ENCODE results near the gene PNLIPRP2. TPM values are rescaled to one million over a fixed set of nuclear protein-coding genes. Genes with fewer than 3 reads are reported as not detected.

PNLIPRP2 gene
- total and polyA plus RNA-seq, 8 donors, result not detected

GRCh38 chr10:116613471-116613870 lies 7.3 kb upstream of the PNLIPRP2 start:
- DNase-seq, result no peak
- ATAC-seq, result no peak
- Histone ChIP-seq H3K27ac (no peak overlapping the region), H3K4me1 (no peaks in the 10 kb centered on the region), H3K9me3 (no peaks in the 10 kb centered on the region), H3K36me3 (no peaks in the 10 kb centered on the region), H3K27me3 (peaks cover 0 to 26% of the 10 kb centered on the region in 2 donors), H3K4me3 (no peak overlapping the region)
- intact Hi-C loops (cut with DNase I), result no loop called here
- TF ChIP-seq, protein P1, sequence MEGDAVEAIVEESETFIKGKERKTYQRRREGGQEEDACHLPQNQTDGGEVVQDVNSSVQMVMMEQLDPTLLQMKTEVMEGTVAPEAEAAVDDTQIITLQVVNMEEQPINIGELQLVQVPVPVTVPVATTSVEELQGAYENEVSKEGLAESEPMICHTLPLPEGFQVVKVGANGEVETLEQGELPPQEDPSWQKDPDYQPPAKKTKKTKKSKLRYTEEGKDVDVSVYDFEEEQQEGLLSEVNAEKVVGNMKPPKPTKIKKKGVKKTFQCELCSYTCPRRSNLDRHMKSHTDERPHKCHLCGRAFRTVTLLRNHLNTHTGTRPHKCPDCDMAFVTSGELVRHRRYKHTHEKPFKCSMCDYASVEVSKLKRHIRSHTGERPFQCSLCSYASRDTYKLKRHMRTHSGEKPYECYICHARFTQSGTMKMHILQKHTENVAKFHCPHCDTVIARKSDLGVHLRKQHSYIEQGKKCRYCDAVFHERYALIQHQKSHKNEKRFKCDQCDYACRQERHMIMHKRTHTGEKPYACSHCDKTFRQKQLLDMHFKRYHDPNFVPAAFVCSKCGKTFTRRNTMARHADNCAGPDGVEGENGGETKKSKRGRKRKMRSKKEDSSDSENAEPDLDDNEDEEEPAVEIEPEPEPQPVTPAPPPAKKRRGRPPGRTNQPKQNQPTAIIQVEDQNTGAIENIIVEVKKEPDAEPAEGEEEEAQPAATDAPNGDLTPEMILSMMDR (IDR thresholded peaks at IDR 0.05), result no peak

DNA sequence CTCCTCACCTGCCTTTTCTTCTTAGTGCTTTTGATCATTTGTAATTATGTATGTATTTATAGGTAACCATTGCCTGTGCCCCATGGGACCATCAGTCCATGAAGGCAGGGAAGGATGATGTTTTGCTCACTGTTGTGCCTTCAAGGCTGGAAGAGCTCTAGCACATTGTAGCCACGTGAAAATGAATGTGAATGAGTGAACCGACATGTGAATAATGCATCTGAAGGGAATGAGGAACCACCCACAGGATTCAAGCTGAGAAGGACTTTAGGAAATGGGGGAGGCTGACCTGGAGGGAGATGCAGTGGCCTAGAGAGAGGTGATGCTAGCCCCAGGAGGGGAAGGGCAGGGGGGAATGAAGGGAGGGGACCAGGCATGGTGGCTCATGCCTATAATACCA lies 6.0 kb upstream of the PNLIPRP2 start:
- Histone ChIP-seq H3K9me3 (no peaks in the 10 kb centered on the region), H3K27ac (no peak overlapping the region), H3K4me3 (no peak overlapping the region), H3K36me3 (no peaks in the 10 kb centered on the region), H3K27me3 (peaks cover 0 to 13% of the 10 kb centered on the region in 2 donors), H3K4me1 (no peaks in the 10 kb centered on the region)
- ATAC-seq (no peak), DNase-seq (no peak)
- TF ChIP-seq, protein P1 (IDR thresholded peaks at IDR 0.05), result no peak
- intact Hi-C loops (cut with DNase I), result no loop called here

DNA sequence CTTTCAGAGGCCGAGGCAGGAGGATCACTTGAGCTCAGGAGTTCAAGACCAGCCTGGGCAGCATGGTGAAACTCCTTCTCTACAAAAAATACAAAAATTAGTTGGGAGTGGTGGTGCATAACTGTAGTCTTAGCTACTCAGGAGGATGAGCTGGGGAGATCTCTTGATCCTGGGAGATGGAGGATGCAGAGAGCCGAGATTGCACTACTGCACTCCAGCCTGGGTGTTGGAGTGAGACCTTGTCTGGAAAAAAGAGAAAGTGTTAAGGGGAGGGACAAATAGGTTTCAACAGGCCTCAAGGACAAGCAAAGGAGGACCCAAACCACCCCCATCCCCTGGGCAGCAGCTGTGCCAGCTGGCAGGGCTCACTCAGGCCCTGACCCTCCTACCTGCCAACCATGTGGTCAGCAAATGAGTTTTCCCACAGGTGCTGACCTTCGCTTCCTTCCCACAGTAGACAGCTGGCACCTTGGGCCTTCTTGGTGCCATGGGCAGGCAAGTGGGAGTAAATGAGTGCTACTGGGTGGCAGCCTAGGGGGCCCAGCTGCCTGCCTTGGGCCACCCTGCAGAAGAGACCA lies 5.5 kb upstream of the PNLIPRP2 start:
- Histone ChIP-seq H3K27me3 (peaks cover 0 to 8% of the 10 kb centered on the region in 2 donors), H3K27ac (no peak overlapping the region), H3K4me3 (no peak overlapping the region), H3K9me3 (no peaks in the 10 kb centered on the region), H3K36me3 (no peaks in the 10 kb centered on the region), H3K4me1 (no peaks in the 10 kb centered on the region)
- intact Hi-C loops (cut with DNase I), result no loop called here
- ATAC-seq (no peak), DNase-seq (no peak)
- TF ChIP-seq, protein P1 (IDR thresholded peaks at IDR 0.05), result no peak

GRCh38 chr10:116621476-116621875 lies 723 bp downstream of the PNLIPRP2 start:
- DNase-seq (no peak), ATAC-seq (no peak)
- H3K36me3 ChIP-seq, result no peaks in the 10 kb centered on the region
- intact Hi-C loops (cut with DNase I), result no loop called here
- TF ChIP-seq, protein P1 (IDR thresholded peaks at IDR 0.05), result no peak
- H3K9me3 ChIP-seq, result no peaks in the 10 kb centered on the region
- H3K27ac ChIP-seq, result no peak overlapping the region
- H3K4me3 ChIP-seq, result no peak overlapping the region
- H3K27me3 ChIP-seq, result peaks cover 0 to 20% of the 10 kb centered on the region in 2 donors
- H3K4me1 ChIP-seq, result no peaks in the 10 kb centered on the region

DNA sequence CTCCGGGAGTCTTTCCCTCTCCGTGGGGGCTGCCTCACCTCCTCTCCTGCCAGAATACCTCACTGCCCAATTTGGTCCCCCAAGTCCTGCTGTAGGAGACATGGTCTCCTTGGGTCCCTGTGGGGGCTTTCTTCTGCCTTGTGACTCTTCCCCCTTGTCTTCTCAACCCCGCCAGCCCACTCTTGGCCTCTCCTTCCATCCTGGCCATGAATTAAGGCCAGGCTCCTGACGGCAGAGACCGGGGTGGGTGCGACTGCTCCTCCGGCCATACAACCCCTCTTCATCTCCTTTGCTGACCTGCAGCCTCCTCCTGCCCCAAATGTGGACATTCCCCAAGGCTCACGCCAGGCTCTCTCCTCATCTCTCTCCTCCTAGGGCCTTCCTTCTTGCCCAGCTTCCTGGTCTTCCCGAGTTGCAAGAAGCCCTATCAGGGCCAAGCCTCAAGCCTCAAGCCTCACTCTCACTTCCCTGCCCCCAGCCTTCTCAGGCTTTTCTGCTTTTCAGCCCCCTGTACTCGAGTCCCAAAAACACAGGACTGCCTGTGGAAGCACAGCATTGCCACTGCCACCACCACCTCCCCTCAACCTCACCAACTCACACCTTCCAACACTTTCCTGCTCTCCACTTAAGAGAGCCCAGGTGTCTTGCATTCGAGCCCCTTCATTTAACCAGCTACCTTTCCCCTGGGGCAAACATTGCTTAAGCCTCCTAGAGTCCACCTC lies 1.3 kb downstream of the PNLIPRP2 start:
- H3K27me3 ChIP-seq, result peaks cover 3 to 27% of the 10 kb centered on the region in 2 donors
- ATAC-seq (no peak), DNase-seq (no peak)
- H3K36me3 ChIP-seq, result no peaks in the 10 kb centered on the region
- TF ChIP-seq, protein P1 (IDR thresholded peaks at IDR 0.05), result no peak
- intact Hi-C loops (cut with DNase I), result no loop called here
- no peaks in the 10 kb centered on the region for H3K9me3 ChIP-seq
- H3K27ac ChIP-seq, result no peak overlapping the region
- no peak overlapping the region for H3K4me3 ChIP-seq
- no peaks in the 10 kb centered on the region for H3K4me1 ChIP-seq

Data from left lung (tissue), 10 donors.